H54 (cell line): ENCODE measurements around the gene NTSR2.
"Not testable (repeated sequence)": the region's sequence is repeated elsewhere in the genome, so short reads cannot be mapped to it uniquely, and the experiment has no call there.

Experiments used
- DNase-seq: peaks from one replicate; pipeline ENCODE4 v3.0.0; 2011; ENCODE audit warnings: low spot score, mixed read lengths; ENCODE audit not compliant: insufficient read length
- FAIRE-seq: peaks from 3 replicates; lab custom pipeline; 2011; peaks lifted over from hg19 to GRCh38; lab: Jason Lieb, UNC
- POLR2A ChIP-seq: IDR thresholded peaks from 2 replicates; pipeline ENCODE4 v1.6.1; 2011; ENCODE audit warnings: low read depth, mild to moderate bottlenecking, low read length

Gene NTSR2

GRCh38 chr2:11661891-11662435, 8.0 kb downstream of the NTSR2 start:
- DNase-seq: no peak
- TF ChIP-seq POLR2A: no peak
- FAIRE-seq: no peak

- not testable (repeated sequence) for FAIRE-seq, DNase-seq
These were observed 9.6 kb downstream of the NTSR2 start for GRCh38 chr2:11660396-11660795.

- FAIRE-seq: no peak
- TF ChIP-seq POLR2A: no peak
These were observed 10.1 kb downstream of the NTSR2 start for GRCh38 chr2:11659851-11660250.

GRCh38 chr2:11659115-11659475, 10.9 kb downstream of the NTSR2 start:
- no peak for DNase-seq
- FAIRE-seq: no peak

More at GRCh38 chr2:11659851-11660250, 10.1 kb downstream of the NTSR2 start:
- no peak for DNase-seq

GRCh38 chr2:11658208-11659114, 11.5 kb downstream of the NTSR2 start:
- DNase-seq: no peak
- TF ChIP-seq POLR2A: no peak
- no peak for FAIRE-seq

More at GRCh38 chr2:11659115-11659475, 10.9 kb downstream of the NTSR2 start:
- TF ChIP-seq POLR2A: no peak

- no peak for TF ChIP-seq POLR2A
- FAIRE-seq (no peak), DNase-seq (no peak)
These were observed 12.3 kb downstream of the NTSR2 start for GRCh38 chr2:11657646-11658045.

- FAIRE-seq (no peak), DNase-seq (no peak)
- no peak for TF ChIP-seq POLR2A
These were observed 12.8 kb downstream of the NTSR2 start for GRCh38 chr2:11657195-11657594.

GRCh38 chr2:11656671-11657101, 13.3 kb downstream of the NTSR2 start:
- TF ChIP-seq POLR2A: no peak
- FAIRE-seq (no peak), DNase-seq (no peak)

GRCh38 chr2:11656252-11656651, 13.7 kb downstream of the NTSR2 start:
- no peak for TF ChIP-seq POLR2A
- DNase-seq (no peak), FAIRE-seq (no peak)

- FAIRE-seq (no peak), DNase-seq (no peak)
- no peak for TF ChIP-seq POLR2A
These were observed 14.5 kb downstream of the NTSR2 start for GRCh38 chr2:11655495-11655894.

- TF ChIP-seq POLR2A: no peak
- FAIRE-seq: no peak
- no peak for DNase-seq
These were observed 17.4 kb downstream of the NTSR2 start for GRCh38 chr2:11652553-11652952.

- FAIRE-seq: no peak
- no peak for TF ChIP-seq POLR2A
- DNase-seq: no peak
These were observed 18.0 kb downstream of the NTSR2 start for GRCh38 chr2:11651856-11652548.

- FAIRE-seq: no peak
- no peak for DNase-seq
- TF ChIP-seq POLR2A: no peak
These were observed 20.9 kb downstream of the NTSR2 start for GRCh38 chr2:11649093-11649492.

- DNase-seq (no peak), FAIRE-seq (no peak)
- no peak for TF ChIP-seq POLR2A
These were observed 22.0 kb downstream of the NTSR2 start for GRCh38 chr2:11647834-11648600.
